Measurements from ENCODE around the gene HOXD4.

- TF ChIP-seq CTCF (IDR thresholded peaks at IDR 0.05) (no peak), POLR2A (IDR thresholded peaks at IDR 0.05) (no peak)
Observed at GRCh38 chr2:176120364-176121189, 30.8 kb upstream of the HOXD4 start.

All from Peyer's patch (tissue), 4 donors.